Fibroblast of mammary gland (primary cell): ENCODE data around the gene AOX1.

Experiments
- DNase-seq: peaks from one replicate; pipeline ENCODE4 v3.0.0-alpha.2; 2010; ENCODE audit warnings: low read depth
- H3K4me3 ChIP-seq: 2 replicates; pipeline ENCODE4 v1.5.1; 2011; ENCODE audit warnings: low read depth, mild to moderate bottlenecking, low read length, moderate library complexity; ENCODE audit not compliant: control insufficient read depth
- TF ChIP-seq, protein P1 (sequence below): conservative IDR thresholded peaks from 2 replicates; pipeline ENCODE4 v1.5.1; 2011; ENCODE audit warnings: low read depth, low read length, inconsistent platforms; ENCODE audit not compliant: control insufficient read depth, insufficient read depth

The AOX1 gene

DNA sequence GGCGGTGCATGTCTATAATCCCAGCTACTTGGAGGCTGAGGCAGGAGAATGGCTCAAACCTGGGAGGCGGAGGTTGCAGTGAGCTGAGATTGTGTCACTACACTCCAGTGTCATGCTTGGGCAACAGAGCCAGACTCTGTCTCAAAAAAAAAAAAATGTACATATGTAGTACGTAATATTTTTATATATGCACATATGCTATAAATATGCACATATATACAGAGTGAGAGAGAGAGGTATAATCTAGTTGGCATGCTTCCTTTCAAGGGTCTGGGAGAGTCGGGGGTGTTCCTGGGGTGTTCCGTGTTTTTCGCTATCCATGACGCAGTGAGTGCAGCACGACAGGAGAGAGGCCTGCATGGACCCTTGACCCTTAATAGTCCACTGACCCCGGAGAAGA, 83.5 kb downstream of the AOX1 start:
- TF ChIP-seq, protein P1, sequence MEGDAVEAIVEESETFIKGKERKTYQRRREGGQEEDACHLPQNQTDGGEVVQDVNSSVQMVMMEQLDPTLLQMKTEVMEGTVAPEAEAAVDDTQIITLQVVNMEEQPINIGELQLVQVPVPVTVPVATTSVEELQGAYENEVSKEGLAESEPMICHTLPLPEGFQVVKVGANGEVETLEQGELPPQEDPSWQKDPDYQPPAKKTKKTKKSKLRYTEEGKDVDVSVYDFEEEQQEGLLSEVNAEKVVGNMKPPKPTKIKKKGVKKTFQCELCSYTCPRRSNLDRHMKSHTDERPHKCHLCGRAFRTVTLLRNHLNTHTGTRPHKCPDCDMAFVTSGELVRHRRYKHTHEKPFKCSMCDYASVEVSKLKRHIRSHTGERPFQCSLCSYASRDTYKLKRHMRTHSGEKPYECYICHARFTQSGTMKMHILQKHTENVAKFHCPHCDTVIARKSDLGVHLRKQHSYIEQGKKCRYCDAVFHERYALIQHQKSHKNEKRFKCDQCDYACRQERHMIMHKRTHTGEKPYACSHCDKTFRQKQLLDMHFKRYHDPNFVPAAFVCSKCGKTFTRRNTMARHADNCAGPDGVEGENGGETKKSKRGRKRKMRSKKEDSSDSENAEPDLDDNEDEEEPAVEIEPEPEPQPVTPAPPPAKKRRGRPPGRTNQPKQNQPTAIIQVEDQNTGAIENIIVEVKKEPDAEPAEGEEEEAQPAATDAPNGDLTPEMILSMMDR, result no peak
- H3K4me3 ChIP-seq, result no peak overlapping the region
- no peak for DNase-seq

GRCh38 chr2:200670313-200670712, 84.5 kb downstream of the AOX1 start:
- no peak for DNase-seq
- H3K4me3 ChIP-seq, result no peak overlapping the region
- TF ChIP-seq, protein P1, result no peak

- DNase-seq, result no peak
- TF ChIP-seq, protein P1, result no peak
- H3K4me3 ChIP-seq, result no peak overlapping the region
These were observed 84.9 kb downstream of the AOX1 start for GRCh38 chr2:200670751-200671150.

- DNase-seq, result no peak
- no peak overlapping the region for H3K4me3 ChIP-seq
- TF ChIP-seq, protein P1, result no peak
These were observed 87.4 kb downstream of the AOX1 start for GRCh38 chr2:200673191-200673590.

GRCh38 chr2:200674837-200675236, 89.0 kb downstream of the AOX1 start:
- H3K4me3 ChIP-seq, result no peak overlapping the region
- TF ChIP-seq, protein P1, result no peak
- DNase-seq, result no peak

GRCh38 chr2:200677171-200677570, 91.4 kb downstream of the AOX1 start:
- no peak for DNase-seq
- TF ChIP-seq, protein P1, result no peak
- H3K4me3 ChIP-seq, result no peak overlapping the region
